Gastrocnemius medialis (tissue), 4 donors: Measurements from ENCODE around the gene ZNF865. TPM values are rescaled to one million over a fixed set of nuclear protein-coding genes. Genes with fewer than 3 reads are reported as not detected.
A peak's percentile ranks its signal among the peaks of the same experiment; 100 is the strongest.
"Not testable (repeated sequence)": the region's sequence is repeated elsewhere in the genome, so short reads cannot be mapped to it uniquely, and the experiment has no call there.

ENCODE experiments used
- ATAC-seq, 2 donors: fragments of 150-250 bp; one replicate each; pipeline ENCODE4 v1.9.1; 2016
- DNase-seq, 2 donors: peaks; one replicate each; pipeline ENCODE4 v3.0.0-alpha.2; 2019
- H3K27ac ChIP-seq, 4 donors: fragments of 200-600 bp; sonication (generic); 1 replicate in 1 of 4; 2 replicates in 3 of 4; pipeline ENCODE4 v1.5.1; 2016 to 2018; ENCODE audit warnings: mild to moderate bottlenecking in 2 of 4, moderate library complexity in 1 of 4
- H3K27me3 ChIP-seq, 3 donors: fragments of 200-600 bp; sonication (generic) in 2 of 3; 1 replicate in 1 of 3; 2 replicates in 2 of 3; pipeline versions ENCODE4 v1.5.1 to v1.6.0; 2016 to 2019; ENCODE audit warnings: mild to moderate bottlenecking in 1 of 3, moderate library complexity in 1 of 3
- H3K36me3 ChIP-seq, 2 donors: fragments of 200-600 bp; sonication (generic) in 1 of 2; one replicate each; pipeline ENCODE4 v1.5.1; 2017 to 2018
- H3K4me1 ChIP-seq, 2 donors: fragments of 200-600 bp; sonication (generic) in 1 of 2; one replicate each; pipeline ENCODE4 v1.5.1; 2016 to 2017; ENCODE audit warnings: mild to moderate bottlenecking in 2 of 2
- H3K4me3 ChIP-seq, 4 donors: fragments of 200-600 bp; sonication (generic) in 3 of 4; 1 replicate in 1 of 4; 2 replicates in 3 of 4; pipeline ENCODE4 v1.5.1; 2016 to 2019; ENCODE audit warnings: mild to moderate bottlenecking in 2 of 4
- H3K9me3 ChIP-seq, 3 donors: fragments of 200-600 bp; sonication (generic) in 2 of 3; 1 replicate in 1 of 3; 2 replicates in 2 of 3; pipeline ENCODE4 v1.5.1; 2016 to 2019
- CTCF ChIP-seq, 5 experiments: fragments of 450-650 bp in 3 of 5; fragments of 200-600 bp in 2 of 5; sonication (generic) in 2 of 5; IDR thresholded peaks in 4 of 5; conservative IDR thresholded peaks in 1 of 5; 1 replicate in 4 of 5; 2 replicates in 1 of 5; pipeline ENCODE4 v1.5.1; 2016 to 2019; ENCODE audit warnings: antibody characterized with exemption in 5 of 5, mild to moderate bottlenecking in 3 of 5, moderate library complexity in 3 of 5
- POLR2A ChIP-seq, 2 donors: fragments of 450-650 bp; IDR thresholded peaks; one replicate each; pipeline ENCODE4 v1.6.1; 2017; ENCODE audit warnings: antibody characterized with exemption in 2 of 2, mild to moderate bottlenecking in 2 of 2, moderate library complexity in 2 of 2
- in situ Hi-C, 4 donors: fragments of 200-750 bp; cut with MboI; loops; one replicate each; pipeline versions ENCODE4 v1.15.0 to v1.8.0; 2017; ENCODE audit warnings: low sequenced_read_pairs in 4 of 4
- intact Hi-C: fragments of 100-400 bp; cut with DNase I; formaldehyde crosslinking; loops from one replicate; pipeline ENCODE4 v1.15.1; 2023; ENCODE audit warnings: low total_unique reads
- total RNA-seq, 4 donors: library from RNA; depleted of rRNA; stranded (reverse); fragments of >200 nt; gene quantifications; one replicate each; pipeline versions ENCODE4 v1.1.0 to v1.2.3, GENCODE V29; 2016

ZNF865 gene
- total RNA-seq, 4 donors from 2014 or later, result 10.3 to 23.4 (median 15.2) TPM

DNA sequence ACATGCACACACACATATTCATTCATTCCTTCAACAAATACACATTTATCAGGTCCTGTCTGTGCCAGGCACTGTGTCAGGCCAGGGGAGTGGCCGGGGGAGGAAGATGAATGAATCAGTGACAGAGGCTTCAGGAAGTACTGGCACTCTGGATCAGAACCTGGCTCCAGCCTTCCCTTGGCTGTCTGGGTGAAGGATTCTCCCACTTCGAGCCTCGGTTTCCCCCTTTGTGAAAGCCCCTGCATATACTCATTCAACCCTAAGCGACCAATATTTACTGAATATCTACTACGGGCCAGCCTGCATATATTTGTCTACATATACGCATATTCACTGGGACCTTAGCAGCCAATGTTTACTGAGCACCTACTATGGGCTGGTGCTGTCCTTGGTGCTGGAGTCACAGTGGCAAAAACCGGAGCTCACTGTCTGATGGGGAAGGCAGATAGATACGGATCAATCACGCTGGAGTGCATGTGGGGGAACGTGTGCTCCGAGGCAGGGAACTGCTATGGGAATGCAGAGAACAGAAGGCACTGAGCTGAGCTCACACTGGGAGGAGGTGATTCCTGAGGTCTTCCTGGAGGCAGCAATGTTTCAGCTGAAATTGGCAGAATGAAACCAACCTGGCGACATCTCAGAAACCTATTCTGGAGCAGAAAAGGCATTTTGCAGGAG is 24.2 kb upstream of the ZNF865 start:
- Histone ChIP-seq H3K27ac (peak overlapping the region; percentile 96 to 100 (median 98)), H3K4me1 (peaks cover 8 to 24% of the 10 kb centered on the region in 2 donors), H3K36me3 (peaks cover 0 to 13% of the 10 kb centered on the region in 2 donors), H3K27me3 (peaks cover 0 to 9% (median 5%) of the 10 kb centered on the region in 3 donors), H3K4me3 (peak overlapping the region; percentile 92 to 98 (median 96)), H3K9me3 (no peaks in the 10 kb centered on the region)
- intact Hi-C loops, result loop anchor here (2.0 kb wide), 2 partner anchors 18 to 54 kb away; partner anchors contain the start of gene FIZ1
- no peak for TF ChIP-seq CTCF (IDR thresholded peaks at IDR 0.05 in 4 of 5, conservative IDR thresholded peaks at IDR 0.05 in 1 of 5)
- in situ Hi-C loops, result loop anchor here in 2 of 4 donors (10.0 kb wide), 2 partner anchors 54 to 66 kb away; no protein-coding TSS in a partner anchor
- DNase-seq, result no peak
- ATAC-seq, result no peak

DNA sequence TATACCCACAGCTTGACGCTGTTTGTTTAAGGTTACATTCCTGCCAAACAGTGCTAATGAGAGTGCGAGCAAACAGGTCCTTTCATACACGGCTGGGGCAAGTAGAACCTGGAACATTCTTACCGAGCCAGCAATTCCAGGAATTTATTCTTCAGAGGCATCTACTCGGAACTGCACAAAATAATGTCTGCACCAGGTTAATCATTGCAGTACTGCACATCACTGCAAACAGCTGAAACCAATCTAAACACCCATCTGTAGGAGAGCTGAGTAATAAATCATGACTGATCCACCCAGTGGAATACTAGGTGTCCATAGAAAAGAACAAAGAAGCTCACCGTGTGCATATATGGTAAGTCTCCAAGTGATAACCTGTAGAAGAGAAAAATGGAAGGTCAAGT is 23.6 kb upstream of the ZNF865 start:
- intact Hi-C loops, result loop anchor here (2.0 kb wide), 2 partner anchors 17 to 53 kb away; partner anchors contain the start of gene FIZ1
- TF ChIP-seq CTCF (IDR thresholded peaks at IDR 0.05 in 4 of 5, conservative IDR thresholded peaks at IDR 0.05 in 1 of 5) (no peak), POLR2A (IDR thresholded peaks at IDR 0.05) (no peak)
- H3K27me3 ChIP-seq, result peaks cover 3 to 11% (median 6%) of the 10 kb centered on the region in 3 donors
- H3K27ac ChIP-seq, result peak overlapping the region in 1 of 4 donors; percentile 4
- H3K9me3 ChIP-seq, result no peaks in the 10 kb centered on the region
- H3K4me3 ChIP-seq, result no peak overlapping the region
- no peak for DNase-seq
- peaks cover 0 to 11% of the 10 kb centered on the region in 2 donors for H3K36me3 ChIP-seq
- in situ Hi-C loops, result loop anchor here in 2 of 4 donors (10.0 kb wide), 2 partner anchors 53 to 67 kb away; no protein-coding TSS in a partner anchor
- no peak for ATAC-seq
- peaks cover 11 to 30% of the 10 kb centered on the region in 2 donors for H3K4me1 ChIP-seq

GRCh38 chr19:55582284-55582683 is 23.2 kb upstream of the ZNF865 start:
- ATAC-seq, H3K4me3 ChIP-seq, H3K36me3 ChIP-seq, H3K27ac ChIP-seq, DNase-seq, intact Hi-C loops, H3K9me3 ChIP-seq: not testable (repeated sequence)
- in situ Hi-C loops, result loop anchor here in 2 of 4 donors (10.0 kb wide), 2 partner anchors 53 to 67 kb away; no protein-coding TSS in a partner anchor
- Histone ChIP-seq H3K4me1 (peaks cover 16 to 34% of the 10 kb centered on the region in 2 donors), H3K27me3 (peaks cover 3 to 11% (median 6%) of the 10 kb centered on the region in 3 donors)

DNA sequence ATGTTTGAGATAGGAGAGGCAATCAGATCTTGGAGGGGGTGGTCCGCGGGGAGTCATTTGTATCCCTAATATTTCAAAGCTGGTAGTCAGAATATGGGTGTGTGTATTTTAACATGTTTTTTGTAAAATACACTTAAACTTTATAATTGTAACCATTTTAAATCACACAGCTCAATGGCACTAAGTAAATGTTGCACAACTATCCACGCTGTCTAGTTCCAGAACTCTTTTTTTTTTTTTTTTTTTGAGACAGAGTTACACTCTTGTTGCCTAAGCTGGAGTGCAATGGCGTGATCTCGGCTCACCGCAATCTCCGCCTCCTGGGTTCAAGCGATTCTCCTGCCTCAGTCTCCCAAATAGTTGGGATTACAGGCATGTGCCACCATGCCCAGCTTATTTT is 21.6 kb upstream of the ZNF865 start:
- DNase-seq, intact Hi-C loops, H3K27ac ChIP-seq: not testable (repeated sequence)

DNA sequence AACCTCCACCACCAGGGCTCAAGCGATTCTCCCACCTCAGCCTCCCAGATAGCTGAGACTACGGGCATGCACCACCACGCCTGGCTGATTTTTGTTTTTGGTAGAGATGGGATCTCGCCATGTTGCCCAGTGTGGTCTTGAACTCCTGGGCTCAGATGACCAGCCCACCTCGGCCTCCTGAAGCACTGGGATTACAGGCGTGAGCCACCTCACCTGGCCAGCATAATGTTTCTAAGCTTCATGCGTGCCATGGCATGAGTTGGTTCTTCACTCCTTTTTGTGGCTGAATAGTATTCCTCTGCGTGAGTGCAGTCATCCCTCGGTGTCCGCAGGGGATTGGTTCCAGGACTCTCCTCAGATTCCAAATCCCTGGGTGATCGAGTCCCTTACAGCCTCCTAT is 20.6 kb upstream of the ZNF865 start:
- Histone ChIP-seq H3K4me1 (peaks cover 21 to 30% of the 10 kb centered on the region in 2 donors), H3K36me3 (no peaks in the 10 kb centered on the region), H3K27me3 (peaks cover 3 to 11% (median 6%) of the 10 kb centered on the region in 3 donors), H3K27ac (peak overlapping the region in 1 of 4 donors; percentile 7), H3K4me3 (no peak overlapping the region), H3K9me3 (no peaks in the 10 kb centered on the region)
- ATAC-seq (no peak), DNase-seq (no peak)
- TF ChIP-seq POLR2A (IDR thresholded peaks at IDR 0.05), result no peak
- no peak for TF ChIP-seq CTCF (IDR thresholded peaks at IDR 0.05 in 4 of 5, conservative IDR thresholded peaks at IDR 0.05 in 1 of 5)
- intact Hi-C loops, result loop anchor here (5.0 kb wide), 1 partner anchor 78 kb away; no protein-coding TSS in a partner anchor
- in situ Hi-C loops, result loop anchor here in 2 of 4 donors (10.0 kb wide), 2 partner anchors 50 to 70 kb away; no protein-coding TSS in a partner anchor

More for the DNA sequence above, 21.6 kb upstream of the ZNF865 start:
- in situ Hi-C loops, result loop anchor here in 2 of 4 donors (10.0 kb wide), 2 partner anchors 51 to 69 kb away; no protein-coding TSS in a partner anchor
- not testable (repeated sequence) for H3K4me3 ChIP-seq, ATAC-seq, H3K9me3 ChIP-seq, H3K36me3 ChIP-seq
- peaks cover 22 to 37% of the 10 kb centered on the region in 2 donors for H3K4me1 ChIP-seq
- peaks cover 3 to 11% (median 6%) of the 10 kb centered on the region in 3 donors for H3K27me3 ChIP-seq
